Peyer's patch (tissue), 4 donors: ENCODE measurements around the gene EFCAB3.
"Not testable (repeated sequence)": the region's sequence is repeated elsewhere in the genome, so short reads cannot be mapped to it uniquely, and the experiment has no call there.

Experiments
- CTCF ChIP-seq, 6 experiments: fragments of 450-650 bp in 4 of 6; fragments of 200-600 bp in 2 of 6; sonication (generic) in 1 of 6; IDR thresholded peaks; one replicate each; pipeline ENCODE4 v1.5.1; 2017 to 2019; ENCODE audit warnings: antibody characterized with exemption in 6 of 6, mild to moderate bottlenecking in 3 of 6, moderate library complexity in 1 of 6
- POLR2A ChIP-seq, 2 donors: fragments of 450-650 bp; IDR thresholded peaks; one replicate each; pipeline ENCODE4 v1.5.1; 2017; ENCODE audit warnings: antibody characterized with exemption in 2 of 2, mild to moderate bottlenecking in 2 of 2, moderate library complexity in 2 of 2

- not testable (repeated sequence) for TF ChIP-seq CTCF, POLR2A (IDR thresholded peaks at IDR 0.05)
Measured at GRCh38 chr17:62441181-62441580, 60.8 kb downstream of the EFCAB3 start.
